Neural progenitor cell (in vitro differentiated cells): ENCODE results near the gene PLCH2.

Source experiments
- EZH2 ChIP-seq: fragments of 200-600 bp; sonication (generic); IDR thresholded peaks from 2 replicates; pipeline ENCODE4 v1.6.1; 2017; ENCODE audit warnings: antibody characterized with exemption, mild to moderate bottlenecking, moderate library complexity
- EZH2phosphoT487 ChIP-seq: fragments of 200-600 bp; sonication (generic); IDR thresholded peaks from 2 replicates; pipeline ENCODE4 v1.6.1; 2017; ENCODE audit warnings: antibody characterized with exemption
- TF ChIP-seq, protein P1 (sequence below): fragments of 200-600 bp; sonication (generic); IDR thresholded peaks from 2 replicates; pipeline ENCODE4 v1.5.1; 2017; ENCODE audit warnings: antibody characterized with exemption, mild to moderate bottlenecking

DNA sequence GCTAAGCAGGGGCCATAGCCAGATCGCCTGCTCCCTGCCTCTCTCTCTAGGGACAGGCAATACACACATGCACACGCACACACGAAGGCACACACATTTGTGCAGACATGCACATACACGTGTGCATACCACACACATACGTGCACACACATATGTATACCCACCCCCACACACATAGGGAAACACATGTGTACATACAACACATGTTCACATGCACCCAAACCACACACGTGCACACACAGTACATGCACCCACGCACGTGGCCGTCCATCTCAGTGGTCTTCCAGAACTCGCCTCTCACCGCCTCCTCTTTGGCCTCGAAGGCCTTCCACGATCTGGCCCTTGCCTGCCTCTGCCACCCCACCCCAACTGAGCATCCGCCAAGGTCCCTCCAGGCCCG, 38.5 kb upstream of the PLCH2 start:
- TF ChIP-seq, protein P1, sequence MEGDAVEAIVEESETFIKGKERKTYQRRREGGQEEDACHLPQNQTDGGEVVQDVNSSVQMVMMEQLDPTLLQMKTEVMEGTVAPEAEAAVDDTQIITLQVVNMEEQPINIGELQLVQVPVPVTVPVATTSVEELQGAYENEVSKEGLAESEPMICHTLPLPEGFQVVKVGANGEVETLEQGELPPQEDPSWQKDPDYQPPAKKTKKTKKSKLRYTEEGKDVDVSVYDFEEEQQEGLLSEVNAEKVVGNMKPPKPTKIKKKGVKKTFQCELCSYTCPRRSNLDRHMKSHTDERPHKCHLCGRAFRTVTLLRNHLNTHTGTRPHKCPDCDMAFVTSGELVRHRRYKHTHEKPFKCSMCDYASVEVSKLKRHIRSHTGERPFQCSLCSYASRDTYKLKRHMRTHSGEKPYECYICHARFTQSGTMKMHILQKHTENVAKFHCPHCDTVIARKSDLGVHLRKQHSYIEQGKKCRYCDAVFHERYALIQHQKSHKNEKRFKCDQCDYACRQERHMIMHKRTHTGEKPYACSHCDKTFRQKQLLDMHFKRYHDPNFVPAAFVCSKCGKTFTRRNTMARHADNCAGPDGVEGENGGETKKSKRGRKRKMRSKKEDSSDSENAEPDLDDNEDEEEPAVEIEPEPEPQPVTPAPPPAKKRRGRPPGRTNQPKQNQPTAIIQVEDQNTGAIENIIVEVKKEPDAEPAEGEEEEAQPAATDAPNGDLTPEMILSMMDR, result no peak
- TF ChIP-seq EZH2 (no peak), EZH2phosphoT487 (no peak)
